ENCODE data around the gene ZC3H15. TPM values are rescaled to one million over a fixed set of nuclear protein-coding genes. Genes with fewer than 3 reads are reported as not detected.
"Not testable (repeated sequence)": the region's sequence is repeated elsewhere in the genome, so short reads cannot be mapped to it uniquely, and the experiment has no call there.

Gene ZC3H15
- 81.4 and 91.2 TPM in 2 replicates for total RNA-seq (2014; rRNA removed; shearing (Covaris generic))
- polyA plus RNA-seq (2015; cell fraction: cytosol; rRNA removed), result 110 and 143 TPM in 2 replicates
- 109 and 123 TPM in 2 replicates for polyA plus RNA-seq (2015; cell fraction: nucleus; rRNA removed)

DNA sequence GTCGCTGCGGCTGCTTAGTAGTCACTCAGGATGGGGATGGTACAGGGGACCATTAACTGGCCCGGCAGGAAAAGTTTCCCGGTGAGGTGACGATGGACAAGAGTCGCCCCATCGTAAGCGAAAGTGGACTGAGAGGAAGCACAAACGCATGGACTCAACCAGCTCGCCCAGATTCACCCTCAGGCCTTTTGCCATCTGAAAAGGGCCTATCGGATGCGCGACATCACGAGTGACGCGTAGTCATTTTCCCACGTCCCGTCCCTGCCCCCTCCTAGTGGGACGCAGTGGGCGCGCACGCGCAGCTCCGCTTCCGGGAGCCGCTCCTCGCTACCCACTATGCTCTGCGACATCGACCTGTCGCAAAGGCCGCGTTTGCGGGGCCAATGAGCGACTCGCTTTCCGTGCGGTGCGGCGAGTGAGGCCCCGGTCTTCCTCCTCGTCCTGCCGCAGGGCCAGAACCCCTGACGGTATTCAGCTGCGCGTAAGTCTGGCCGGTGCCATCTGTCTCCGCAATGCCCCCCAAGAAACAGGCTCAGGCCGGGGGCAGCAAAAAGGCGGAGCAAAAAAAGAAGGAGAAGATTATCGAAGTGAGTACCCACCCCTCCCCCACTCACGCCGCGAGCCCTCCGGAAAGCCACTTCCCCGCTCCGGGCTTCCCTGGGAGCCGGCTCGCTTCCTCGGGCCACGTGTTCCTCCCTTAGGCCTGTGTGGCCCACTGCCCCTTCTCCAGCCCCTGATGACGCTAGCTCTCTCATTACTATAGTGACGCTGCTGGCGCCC lies at the start of gene ZC3H15:
Gene ZC3H15 (plus strand): TSS at position 390 of the 780 bp plus-strand sequence. CDS start 123 bp downstream, at position 513.
- peak; percentile 97 for DNase-seq (ENCODE audit: low read depth)

GRCh38 chr2:186437719-186438118 lies 48.3 kb upstream of the ZC3H15 start:
- no peak for DNase-seq (ENCODE audit: low read depth)

DNA sequence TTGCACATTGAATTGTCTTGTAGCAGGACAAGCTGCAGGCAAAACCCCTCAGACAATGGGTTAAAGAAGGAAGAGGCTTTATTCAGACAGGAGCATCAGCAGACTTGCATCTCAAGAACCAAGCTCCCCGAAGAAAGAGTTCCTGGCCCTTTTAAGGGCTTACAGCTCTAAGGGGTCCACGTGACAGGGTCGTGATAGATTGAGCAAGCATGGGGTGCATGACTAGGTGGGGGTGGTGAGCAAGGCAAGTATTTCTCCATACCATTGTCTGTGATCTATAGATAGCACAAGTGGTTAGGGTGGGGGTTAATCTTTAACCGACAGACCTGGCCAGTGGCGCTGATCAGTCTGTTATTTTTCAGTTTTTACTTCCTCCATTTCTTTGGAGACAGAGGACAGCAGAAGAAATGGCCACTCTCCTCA lies 46.4 kb upstream of the ZC3H15 start:
- not testable (repeated sequence) for DNase-seq (ENCODE audit: low read depth)

- no peak for DNase-seq (ENCODE audit: low read depth)
Observed at GRCh38 chr2:186440506-186440905, 45.6 kb upstream of the ZC3H15 start.

GRCh38 chr2:186442885-186443284 lies 43.2 kb upstream of the ZC3H15 start:
- DNase-seq (ENCODE audit: low read depth), result no peak

DNA sequence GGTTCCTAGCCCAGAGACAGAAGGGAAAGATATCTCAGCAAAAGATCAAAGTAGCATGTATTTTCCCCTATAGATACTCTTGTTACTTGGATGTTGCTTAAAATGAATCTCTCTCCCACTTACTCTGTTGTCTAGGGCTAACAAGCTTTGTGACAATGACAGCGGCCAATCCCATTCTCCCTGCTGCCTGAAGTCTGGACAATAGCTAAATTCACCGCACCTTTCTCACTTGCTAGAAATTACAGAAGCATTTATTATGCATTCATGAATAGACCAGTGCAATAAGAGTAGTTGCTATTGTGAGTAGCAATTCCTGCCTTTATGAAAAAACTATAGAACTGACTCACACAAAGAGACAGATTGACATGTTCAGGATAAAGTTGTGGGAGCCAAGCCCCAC lies 42.2 kb upstream of the ZC3H15 start:
- no peak for DNase-seq (ENCODE audit: low read depth)

- DNase-seq (ENCODE audit: low read depth), result no peak
Observed at GRCh38 chr2:186445506-186445905, 40.6 kb upstream of the ZC3H15 start.

DNA sequence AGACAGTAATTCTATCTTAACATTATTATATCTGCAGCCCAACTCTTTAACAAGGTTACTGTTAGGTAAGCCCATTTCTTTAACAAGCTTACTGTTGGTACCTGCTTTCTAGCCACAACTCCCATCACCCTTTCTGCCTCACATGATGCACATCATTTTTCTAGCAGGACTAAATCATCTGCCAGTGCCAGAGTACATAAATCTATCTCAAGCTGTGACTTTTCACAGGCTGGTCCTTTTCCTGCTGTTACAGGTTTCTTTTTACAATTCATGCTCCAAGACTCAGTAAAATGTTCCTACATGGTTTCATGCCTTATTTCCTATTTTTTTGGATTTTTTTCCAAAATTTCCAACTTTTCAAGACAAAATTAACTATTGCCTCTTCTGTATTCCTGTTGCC lies 30.4 kb upstream of the ZC3H15 start:
- no peak for DNase-seq (ENCODE audit: low read depth)

GRCh38 chr2:186456941-186457340 lies 29.1 kb upstream of the ZC3H15 start:
- DNase-seq (ENCODE audit: low read depth), result no peak

DNA sequence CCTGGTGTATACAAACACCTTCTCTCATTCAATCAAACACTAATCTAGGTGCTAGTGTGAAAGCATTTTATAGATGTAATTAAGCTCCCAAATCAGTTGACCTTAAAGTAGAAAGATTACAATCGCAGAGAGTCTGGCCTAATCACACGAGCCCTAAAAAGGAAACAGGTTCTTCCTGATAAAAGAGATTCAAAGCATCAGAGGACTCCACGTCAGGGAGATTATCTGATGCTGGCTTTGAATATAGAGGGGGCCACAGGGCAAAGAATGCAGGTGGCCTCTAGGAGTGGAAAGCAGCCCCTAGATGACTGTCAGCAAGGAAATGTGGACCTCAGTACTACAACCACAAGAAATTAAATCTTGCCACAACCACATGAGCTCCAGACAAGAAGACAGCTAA lies 28.2 kb upstream of the ZC3H15 start:
- DNase-seq (ENCODE audit: low read depth), result no peak

GRCh38 chr2:186459009-186459408 lies 27.1 kb upstream of the ZC3H15 start:
- no peak for DNase-seq (ENCODE audit: low read depth)

DNA sequence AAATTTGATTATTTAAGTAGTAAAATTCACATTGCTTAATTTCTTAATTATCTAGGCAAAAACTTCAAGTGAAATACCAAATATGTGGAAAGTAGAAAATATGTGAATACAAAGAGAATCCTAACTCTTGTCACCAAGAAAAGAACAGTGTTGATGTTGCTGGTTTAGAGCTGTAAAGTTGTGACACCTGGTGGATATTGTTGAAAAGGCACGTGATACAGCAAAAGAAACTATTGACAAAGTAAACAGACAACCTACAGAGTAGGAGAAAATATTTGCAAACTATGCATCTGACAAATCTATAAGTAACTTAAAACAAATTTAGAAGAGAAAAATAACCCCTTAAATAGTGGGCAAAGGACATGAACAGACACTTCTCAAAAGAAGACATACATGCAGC lies 25.6 kb upstream of the ZC3H15 start:
- no peak for DNase-seq (ENCODE audit: low read depth)

DNA sequence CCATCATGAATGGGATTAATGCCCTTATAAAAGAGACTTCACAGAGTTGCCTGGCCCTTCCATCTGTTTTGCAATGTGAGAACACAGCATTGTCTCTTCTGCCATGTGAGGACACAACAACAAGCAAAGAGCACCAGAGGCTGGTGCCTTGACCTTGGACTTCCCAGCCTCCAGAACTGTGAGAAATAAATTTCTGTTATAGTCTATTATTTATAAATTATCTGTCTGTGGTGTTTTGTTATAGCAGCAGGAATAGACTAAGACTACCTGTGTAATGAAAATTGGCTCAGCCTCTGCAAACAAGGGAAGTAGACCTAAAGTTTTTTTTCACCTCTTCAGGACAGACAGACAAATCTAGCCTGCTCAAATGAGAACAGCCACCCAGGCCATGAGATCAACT lies 19.3 kb upstream of the ZC3H15 start:
- DNase-seq (ENCODE audit: low read depth), result no peak

- DNase-seq (ENCODE audit: low read depth), result no peak
Observed at GRCh38 chr2:186467421-186467820, 18.6 kb upstream of the ZC3H15 start.

GRCh38 chr2:186472722-186473493 lies 13.2 kb upstream of the ZC3H15 start:
- DNase-seq (ENCODE audit: low read depth), result not testable (repeated sequence)

GRCh38 chr2:186474239-186474638 lies 11.8 kb upstream of the ZC3H15 start:
- not testable (repeated sequence) for DNase-seq (ENCODE audit: low read depth)

- DNase-seq (ENCODE audit: low read depth), result no peak
Observed at GRCh38 chr2:186477790-186478189, 8.3 kb upstream of the ZC3H15 start.

GRCh38 chr2:186480991-186481390 lies 5.1 kb upstream of the ZC3H15 start:
- no peak for DNase-seq (ENCODE audit: low read depth)

DNA sequence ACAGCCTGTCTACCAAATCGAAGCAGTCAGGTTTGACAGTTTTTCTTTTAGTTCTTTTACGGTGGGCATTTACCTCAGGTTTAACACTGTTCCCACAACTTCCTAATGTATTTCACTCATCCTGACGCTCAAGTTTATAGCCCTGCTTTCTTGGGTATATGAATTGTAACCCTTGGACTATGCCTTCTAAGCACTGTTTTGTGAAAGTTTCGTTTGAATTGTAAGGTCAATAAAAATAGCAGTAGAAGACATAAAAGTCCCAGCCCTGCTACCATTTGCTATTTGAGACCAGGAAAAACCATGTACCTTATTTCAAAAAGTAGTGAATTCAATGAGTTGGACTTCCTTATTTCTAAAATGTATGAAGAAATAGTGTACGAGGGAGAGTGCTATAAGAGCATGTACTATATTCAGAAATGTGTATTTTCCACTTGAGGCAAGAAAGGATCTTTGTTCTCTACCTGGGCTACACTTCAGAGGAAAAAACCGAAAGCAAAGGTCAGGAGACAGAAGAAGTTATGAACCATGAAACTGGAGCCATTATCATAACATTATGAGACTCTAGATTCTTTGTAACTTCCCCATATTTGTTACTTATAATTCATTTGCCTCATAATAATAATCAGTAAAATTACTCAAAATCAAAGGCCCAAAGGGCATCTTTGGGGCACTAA lies 1.9 kb upstream of the ZC3H15 start:
- no peak for DNase-seq (ENCODE audit: low read depth)

DNA sequence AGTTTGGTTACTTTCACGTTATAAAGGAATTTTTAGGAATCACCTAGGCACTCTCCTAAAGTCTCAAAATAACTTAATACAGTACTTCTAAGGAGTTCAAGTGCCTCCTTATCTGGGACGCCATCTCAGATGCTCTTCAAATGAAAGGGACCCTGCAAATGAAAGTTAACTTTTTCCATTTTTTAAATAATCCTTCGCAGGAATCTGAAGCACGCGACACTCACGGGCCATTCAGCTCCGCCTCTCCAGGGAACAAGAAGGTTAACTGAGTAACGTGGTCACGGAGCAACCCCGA lies 537 bp upstream of the ZC3H15 start:
- no peak for DNase-seq (ENCODE audit: low read depth)

DNA sequence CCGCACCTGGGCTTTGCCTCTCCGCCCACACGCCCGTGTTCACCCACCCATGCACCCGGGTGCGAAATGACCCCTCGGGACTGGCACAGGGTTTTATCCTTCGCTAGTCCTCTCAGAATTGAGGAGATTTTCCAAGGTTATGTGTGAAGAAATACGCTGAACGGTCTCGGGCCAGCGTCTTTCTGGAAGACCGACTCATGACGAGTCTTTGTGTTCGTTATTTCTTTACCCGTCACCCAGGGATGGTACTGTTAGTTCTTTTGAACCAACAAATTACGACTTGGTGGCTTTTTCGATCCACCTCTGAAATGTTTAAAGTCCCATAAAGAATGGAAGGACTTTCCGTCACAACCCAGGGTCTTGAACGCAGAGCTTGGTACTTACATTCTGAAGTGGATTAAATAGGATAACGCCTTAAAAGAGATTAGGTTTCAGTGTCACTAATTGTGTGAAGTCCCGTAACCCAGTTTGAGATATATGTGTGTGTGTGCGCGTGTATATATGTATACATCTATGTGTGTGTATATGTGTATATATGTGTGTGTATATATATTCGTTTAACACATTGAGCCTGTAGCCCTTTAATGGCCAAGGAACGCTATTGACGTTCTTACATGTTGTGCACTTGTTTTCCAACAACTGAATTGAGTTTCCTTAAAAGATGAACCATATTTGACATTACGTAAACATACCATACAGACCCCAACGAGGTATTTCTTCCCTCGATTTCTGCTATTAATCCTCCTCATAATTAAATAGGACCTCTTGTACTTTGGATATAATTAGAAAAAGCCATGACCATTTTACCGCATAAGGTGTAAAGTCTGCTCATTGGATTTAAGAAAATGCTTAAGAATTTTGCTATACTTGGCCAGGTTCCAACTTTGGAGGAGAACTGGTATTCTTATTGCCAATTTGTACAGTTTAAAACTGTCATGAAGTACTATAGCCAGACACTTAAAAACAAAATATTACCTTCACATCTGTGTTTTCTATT lies 889 bp downstream of the ZC3H15 start:
- DNase-seq (ENCODE audit: low read depth), result peak; percentile 14
